SU-DHL-6 (cell line): ENCODE data around the gene PFDN1.

ENCODE experiments used
- CTCF ChIP-seq: fragments of 200-600 bp; sonication (generic); IDR thresholded peaks from one replicate; pipeline ENCODE4 v1.5.1; 2017; ENCODE audit warnings: antibody characterized with exemption, mild to moderate bottlenecking, low read length, moderate library complexity; ENCODE audit not compliant: insufficient read depth, poor library complexity, severe bottlenecking
- EZH2phosphoT487 ChIP-seq: fragments of 200-600 bp; sonication (generic), shearing (Covaris generic); conservative IDR thresholded peaks from 2 replicates; pipeline ENCODE4 v1.6.1; 2018; ENCODE audit warnings: mild to moderate bottlenecking, antibody characterized with exemption, low read length, moderate library complexity, mixed read lengths

GRCh38 chr5:140318792-140319191 lies 15.9 kb upstream of the PFDN1 start:
- TF ChIP-seq CTCF: no peak
- no peak for TF ChIP-seq EZH2phosphoT487
